ENCODE measurements around the gene TRMT61B.

TRMT61B gene

GRCh38 chr2:28904802-28905457 is 34.8 kb upstream of the TRMT61B start:
- no peak for TF ChIP-seq CTCF (conservative IDR thresholded peaks at IDR 0.05; ENCODE audit: low read length)
- no peak overlapping the region for H3K4me3 ChIP-seq (ENCODE audit: low read length)
- no peak for DNase-seq (ENCODE audit: low read depth)

DNA sequence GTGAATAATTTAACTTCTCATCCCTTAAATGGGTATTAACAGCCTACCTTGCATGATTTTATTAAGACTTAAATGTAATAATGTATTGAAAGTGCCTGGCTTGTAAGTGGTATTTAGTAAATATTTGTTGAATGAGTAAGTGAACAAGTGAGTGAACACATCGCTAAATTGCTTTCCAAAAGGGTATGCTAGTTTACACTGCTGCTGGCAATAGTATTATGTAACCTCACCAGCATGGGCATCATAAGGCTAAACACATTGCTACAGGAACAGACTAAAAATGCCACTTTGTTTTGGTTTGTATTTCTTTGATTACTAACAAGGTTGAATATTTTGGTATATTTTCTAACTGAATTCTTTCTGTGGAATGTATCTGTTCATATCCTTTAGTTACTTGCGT is 34.2 kb upstream of the TRMT61B start:
- no peak for TF ChIP-seq CTCF (conservative IDR thresholded peaks at IDR 0.05; ENCODE audit: low read length)
- peak; percentile 79 for DNase-seq (ENCODE audit: low read depth)
- no peak overlapping the region for H3K4me3 ChIP-seq (ENCODE audit: low read length)

DNA sequence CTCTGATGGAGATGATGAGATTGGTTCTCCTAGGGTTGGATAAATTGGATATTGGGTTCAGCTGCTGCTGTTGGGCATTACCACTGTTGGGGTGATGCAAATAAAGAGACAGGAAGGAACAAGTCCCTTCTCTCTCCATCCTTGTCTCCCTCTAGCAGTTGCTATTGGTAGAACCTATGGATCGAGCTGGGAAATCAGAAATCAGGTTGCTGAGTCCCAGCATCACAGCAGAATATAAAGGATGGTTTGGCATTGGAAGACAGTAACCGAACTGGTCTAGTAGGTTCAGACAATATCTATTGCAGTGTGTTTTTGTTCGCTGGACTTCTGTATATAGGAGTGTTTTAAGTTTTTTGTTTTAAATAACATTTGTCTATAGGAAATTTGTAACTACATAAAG is 32.5 kb upstream of the TRMT61B start:
- no peak for TF ChIP-seq CTCF (conservative IDR thresholded peaks at IDR 0.05; ENCODE audit: low read length)

GRCh38 chr2:28901841-28902240 is 31.7 kb upstream of the TRMT61B start:
- no peak for DNase-seq (ENCODE audit: low read depth)
- TF ChIP-seq CTCF (conservative IDR thresholded peaks at IDR 0.05; ENCODE audit: low read length), result no peak
- no peak overlapping the region for H3K4me3 ChIP-seq (ENCODE audit: low read length)

More for the DNA sequence above, 32.5 kb upstream of the TRMT61B start:
- no peak overlapping the region for H3K4me3 ChIP-seq (ENCODE audit: low read length)
- DNase-seq (ENCODE audit: low read depth), result no peak

- TF ChIP-seq CTCF (conservative IDR thresholded peaks at IDR 0.05; ENCODE audit: low read length), result no peak
- DNase-seq (ENCODE audit: low read depth), result no peak
- no peak overlapping the region for H3K4me3 ChIP-seq (ENCODE audit: low read length)
These were observed 31.1 kb upstream of the TRMT61B start for GRCh38 chr2:28901202-28901601.

GRCh38 chr2:28898048-28898447 is 27.9 kb upstream of the TRMT61B start:
- H3K4me3 ChIP-seq (ENCODE audit: low read length), result no peak overlapping the region
- no peak for TF ChIP-seq CTCF (conservative IDR thresholded peaks at IDR 0.05; ENCODE audit: low read length)
- DNase-seq (ENCODE audit: low read depth), result no peak

DNA sequence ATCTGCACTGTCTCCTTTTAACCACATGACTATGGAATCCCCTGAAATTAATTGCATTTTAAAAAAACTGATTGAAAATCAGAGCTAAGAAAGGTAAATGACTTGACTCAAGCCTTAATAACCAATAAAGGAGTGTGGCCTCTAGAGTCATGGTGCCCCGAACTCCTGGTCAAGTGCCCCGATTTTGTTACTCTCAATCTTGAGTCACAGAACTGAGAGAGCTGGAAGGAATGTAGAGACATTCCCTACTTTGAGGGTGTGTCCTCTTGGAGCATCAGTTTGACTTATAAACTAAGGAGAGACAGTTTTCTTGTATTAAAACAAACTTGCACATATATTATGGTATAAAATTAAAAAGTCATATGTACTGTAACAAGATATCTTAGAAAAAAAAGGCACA is 26.8 kb upstream of the TRMT61B start:
- TF ChIP-seq CTCF (conservative IDR thresholded peaks at IDR 0.05; ENCODE audit: low read length), result no peak
- peak; percentile 58 for DNase-seq (ENCODE audit: low read depth)
- H3K4me3 ChIP-seq (ENCODE audit: low read length), result no peak overlapping the region

Data from AG10803 (cell line).